GOT3 (cell line): ENCODE results near the gene ZNF471.

Experiments used
- DNase-seq: peaks from one replicate; lab custom pipeline; 2025; ENCODE audit warnings: mixed read lengths; lab: John Stamatoyannopoulos, UW

Gene ZNF471

DNA sequence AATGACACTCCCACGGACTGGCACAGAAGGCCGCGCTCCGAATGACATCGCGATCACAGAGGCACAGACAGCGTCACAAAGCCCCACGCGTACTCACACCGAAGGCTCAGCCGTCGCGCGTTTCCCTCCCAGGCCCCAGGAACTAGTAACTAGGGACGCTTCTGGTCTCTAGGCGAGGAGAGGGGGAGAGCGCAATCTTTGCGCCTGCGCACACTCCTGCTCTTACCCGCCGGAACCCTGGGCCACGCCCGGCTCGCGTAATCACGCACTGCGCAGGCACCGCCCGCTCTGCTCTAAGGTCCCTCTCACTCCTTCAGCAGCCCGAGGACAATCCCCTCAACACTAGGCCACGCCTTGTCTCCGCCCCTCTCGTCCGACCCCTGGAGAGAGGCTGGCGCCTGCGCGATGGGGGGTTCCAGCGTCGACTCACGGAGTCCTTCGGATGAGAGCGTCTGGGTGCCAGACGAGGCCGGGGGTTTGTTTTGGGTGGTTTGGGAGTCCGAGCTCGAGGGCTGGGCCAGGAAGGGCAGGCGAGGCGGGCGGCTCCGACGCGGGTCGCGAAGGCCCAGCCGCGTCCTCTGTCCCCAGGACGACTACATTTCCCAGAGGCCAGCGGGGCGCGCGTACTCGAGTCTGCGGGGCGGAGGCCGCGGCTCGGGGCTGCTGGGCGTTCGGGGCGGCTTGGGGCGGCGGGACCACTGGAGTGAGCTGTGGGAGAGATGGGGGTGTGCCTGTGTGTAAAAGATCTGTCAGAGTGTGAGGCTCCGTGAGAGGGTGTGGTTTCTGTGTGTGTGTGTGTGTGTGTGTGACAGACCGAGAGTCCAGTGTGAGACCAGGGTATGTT, at the start of gene ZNF471:
ZNF471 (plus strand) TSS at position 410 of the 844 bp plus-strand sequence. CDS start 3,717 bp downstream, outside the sequence.
- DNase-seq: peak; percentile 64

- no peak for DNase-seq
These were observed 33.3 kb upstream of the ZNF471 start for GRCh38 chr19:56474308-56474707.

GRCh38 chr19:56476093-56476492, 31.6 kb upstream of the ZNF471 start:
- no peak for DNase-seq

GRCh38 chr19:56476651-56477428, 30.8 kb upstream of the ZNF471 start, which contains the start of gene ZNF667:
TSS of gene ZNF667 (minus strand) at chr19:56477345. CDS start at chr19:56462370, 14,975 bp downstream.
- no peak for DNase-seq

GRCh38 chr19:56477429-56478338, 30.0 kb upstream of the ZNF471 start:
- DNase-seq: no peak

DNA sequence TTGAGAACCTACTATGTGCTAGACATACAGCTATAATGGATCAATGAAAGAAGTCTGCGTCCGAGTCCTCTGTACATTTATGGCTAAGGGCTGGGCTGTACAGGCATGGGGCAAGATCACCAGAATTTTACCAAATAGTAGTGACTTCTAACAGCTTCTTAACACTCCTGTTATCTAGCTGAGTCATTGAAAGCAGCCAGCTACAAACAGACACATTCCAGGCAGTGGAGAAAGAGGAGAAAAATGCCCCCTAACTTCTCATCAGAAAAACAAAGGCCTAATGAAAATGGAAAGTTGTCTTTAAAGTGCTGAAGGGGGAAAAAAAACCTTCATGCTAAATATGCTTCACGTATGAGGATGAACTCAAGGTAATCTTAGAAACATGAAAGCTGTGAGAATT, 16.3 kb upstream of the ZNF471 start:
- no peak for DNase-seq

GRCh38 chr19:56504581-56504980, 3.1 kb upstream of the ZNF471 start:
- no peak for DNase-seq

- DNase-seq: no peak
These were observed 679 bp downstream of the ZNF471 start for GRCh38 chr19:56508290-56508778.

DNA sequence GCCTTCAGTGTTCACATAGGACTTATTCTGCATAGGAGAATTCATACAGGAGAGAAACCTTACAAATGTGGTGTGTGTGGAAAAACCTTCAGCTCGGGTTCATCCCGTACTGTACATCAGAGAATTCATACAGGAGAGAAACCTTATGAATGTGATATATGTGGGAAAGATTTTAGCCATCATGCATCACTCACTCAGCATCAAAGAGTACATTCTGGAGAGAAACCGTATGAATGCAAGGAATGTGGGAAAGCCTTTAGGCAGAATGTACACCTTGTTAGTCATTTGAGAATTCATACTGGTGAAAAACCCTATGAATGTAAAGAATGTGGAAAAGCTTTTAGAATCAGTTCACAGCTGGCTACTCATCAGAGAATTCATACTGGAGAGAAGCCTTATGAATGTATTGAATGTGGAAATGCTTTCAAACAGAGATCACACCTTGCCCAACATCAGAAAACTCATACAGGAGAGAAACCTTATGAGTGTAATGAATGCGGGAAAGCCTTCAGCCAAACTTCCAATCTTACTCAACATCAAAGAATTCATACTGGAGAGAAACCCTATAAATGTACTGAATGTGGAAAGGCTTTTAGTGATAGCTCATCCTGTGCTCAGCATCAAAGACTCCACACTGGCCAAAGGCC, 17.7 kb downstream of the ZNF471 start:
- DNase-seq: no peak

DNA sequence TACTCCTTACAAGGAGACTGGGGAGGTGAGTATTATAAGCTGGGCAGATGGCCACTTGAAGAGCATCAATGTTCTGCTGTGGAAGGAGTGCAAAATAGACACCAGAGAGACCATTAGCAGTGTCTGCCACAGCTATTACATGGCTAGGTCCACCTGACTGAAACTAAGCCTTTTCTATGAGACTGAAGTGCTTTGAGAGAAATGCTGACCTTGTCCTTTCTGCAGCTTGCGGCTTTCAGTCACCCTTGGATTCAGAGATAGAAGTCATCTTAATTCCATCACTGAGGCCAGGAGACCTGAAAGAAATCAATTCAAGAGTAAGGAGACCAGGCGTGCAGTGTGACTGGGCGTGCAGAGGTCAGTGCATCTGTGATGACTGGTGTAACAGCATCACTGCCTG, 29.8 kb downstream of the ZNF471 start:
- DNase-seq: no peak

DNA sequence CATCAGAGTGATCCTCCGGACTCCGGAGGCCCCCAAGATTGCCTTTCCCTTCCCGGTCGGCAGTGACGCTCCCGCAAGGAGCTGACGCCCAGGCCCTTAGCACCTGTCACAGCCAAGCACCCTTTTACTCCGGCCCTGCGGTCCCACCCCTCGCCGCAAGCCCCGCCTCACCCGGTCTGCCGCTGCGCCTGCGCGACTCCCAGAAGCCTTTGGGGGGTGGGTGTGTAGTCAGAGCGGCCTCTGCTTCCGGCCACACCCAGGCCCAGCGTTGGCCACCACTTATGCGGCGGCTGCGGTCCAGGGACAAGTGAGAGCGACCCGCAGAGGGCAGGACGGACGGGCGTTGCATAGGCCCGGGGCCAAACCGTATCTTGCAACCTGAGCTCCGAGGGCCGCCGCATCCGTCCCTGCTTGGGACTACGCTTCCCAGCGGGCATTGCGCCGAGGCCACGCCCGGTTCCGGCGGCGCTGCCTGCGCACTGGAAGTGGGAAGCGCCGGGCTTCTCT, 30.7 kb downstream of the ZNF471 start:
- DNase-seq: peak; percentile 62

- DNase-seq: no peak
These were observed 31.2 kb downstream of the ZNF471 start, which contains the start of gene ZFP28 for GRCh38 chr19:56538761-56539263. TSS of gene ZFP28 (plus strand) at chr19:56538948. CDS start at chr19:56539019, 71 bp downstream.

DNA sequence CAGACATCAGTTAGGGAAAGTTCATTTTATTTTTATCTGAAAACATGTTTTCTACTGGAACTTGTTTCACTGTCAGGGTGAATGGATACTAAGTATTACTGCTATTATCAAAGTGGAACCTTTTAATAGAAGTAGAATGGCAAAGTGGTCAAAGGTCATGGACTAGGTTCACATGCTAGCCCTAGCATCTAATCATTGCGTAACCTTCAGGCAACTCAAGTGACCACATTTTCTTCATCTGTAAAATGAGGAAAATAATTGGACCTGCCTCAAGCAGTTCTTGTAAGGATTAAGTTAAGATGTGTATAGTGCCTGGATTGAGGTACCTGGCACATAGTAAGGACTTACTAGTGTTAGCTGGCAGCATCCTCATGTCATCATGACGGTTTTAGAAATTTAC, 36.1 kb downstream of the ZNF471 start:
- DNase-seq: no peak

DNA sequence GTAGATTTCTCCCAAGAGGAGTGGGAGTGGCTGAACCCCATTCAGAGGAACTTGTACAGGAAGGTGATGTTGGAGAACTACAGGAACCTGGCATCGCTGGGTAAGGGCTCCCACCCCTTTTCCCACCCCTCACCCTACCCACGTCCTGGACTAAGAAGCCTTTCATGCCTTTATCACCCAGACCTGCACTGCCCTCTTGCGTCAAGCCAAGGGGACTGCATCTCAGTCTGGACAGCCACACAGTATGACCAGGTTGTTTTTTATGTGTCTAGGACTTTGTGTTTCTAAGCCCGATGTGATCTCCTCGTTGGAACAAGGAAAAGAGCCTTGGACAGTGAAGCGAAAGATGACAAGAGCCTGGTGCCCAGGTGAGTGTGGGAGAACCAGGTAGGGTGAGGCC, 39.9 kb downstream of the ZNF471 start:
- no peak for DNase-seq

DNA sequence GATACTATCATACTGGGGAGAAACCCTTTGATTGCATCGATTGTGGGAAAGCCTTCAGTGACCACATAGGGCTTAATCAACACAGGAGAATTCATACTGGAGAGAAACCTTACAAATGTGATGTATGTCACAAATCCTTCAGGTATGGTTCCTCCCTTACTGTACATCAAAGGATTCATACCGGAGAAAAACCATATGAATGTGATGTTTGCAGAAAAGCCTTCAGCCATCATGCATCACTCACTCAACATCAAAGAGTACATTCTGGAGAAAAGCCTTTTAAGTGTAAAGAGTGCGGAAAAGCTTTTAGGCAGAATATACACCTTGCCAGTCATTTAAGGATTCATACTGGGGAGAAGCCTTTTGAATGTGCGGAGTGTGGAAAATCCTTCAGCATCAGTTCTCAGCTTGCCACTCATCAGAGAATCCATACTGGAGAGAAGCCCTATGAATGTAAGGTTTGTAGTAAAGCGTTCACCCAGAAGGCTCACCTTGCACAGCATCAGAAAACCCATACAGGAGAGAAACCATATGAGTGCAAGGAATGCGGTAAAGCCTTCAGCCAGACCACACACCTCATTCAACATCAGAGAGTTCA, 46.7 kb downstream of the ZNF471 start:
- DNase-seq: no peak

DNA sequence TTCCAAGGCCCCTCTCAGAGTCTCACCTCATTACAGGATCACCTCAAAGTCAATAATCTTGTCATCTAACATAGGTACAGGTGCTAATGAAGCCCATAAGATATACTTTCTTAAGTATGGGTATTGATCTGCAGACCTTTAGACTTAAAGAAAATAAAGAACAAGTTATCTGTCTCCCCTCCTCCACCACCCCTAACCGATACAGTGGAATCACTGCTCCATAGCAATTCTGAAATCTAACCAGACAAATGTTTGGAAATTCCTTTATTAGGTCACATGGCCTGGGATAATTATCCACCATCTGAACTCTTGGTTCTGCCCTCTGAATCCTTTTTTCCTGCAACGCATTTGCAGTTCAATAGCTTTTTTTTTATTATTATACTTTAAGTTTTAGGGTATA, 55.1 kb downstream of the ZNF471 start:
- DNase-seq: no peak

- no peak for DNase-seq
These were observed 59.2 kb downstream of the ZNF471 start for GRCh38 chr19:56566904-56567273.

- DNase-seq: peak; percentile 76
These were observed 59.8 kb downstream of the ZNF471 start, which contains the start of gene ZNF470 for GRCh38 chr19:56567274-56568120. TSS of gene ZNF470 (plus strand) at chr19:56567468. CDS start at chr19:56570312, 2,844 bp downstream.

GRCh38 chr19:56572589-56572988, 64.9 kb downstream of the ZNF471 start:
- no peak for DNase-seq
